Neural cell (in vitro differentiated cells): ENCODE results near the gene IQCF5. TPM values are rescaled to one million over a fixed set of nuclear protein-coding genes. Genes with fewer than 3 reads are reported as not detected.

ENCODE experiments used
- H2AFZ ChIP-seq: fragments of 200-600, 300-800 bp; sonication (generic), shearing (Covaris generic); 2 replicates; pipeline ENCODE4 v1.6.0; 2014; ENCODE audit warnings: low read depth, mild to moderate bottlenecking, antibody characterized with exemption, low read length, moderate library complexity
- H3F3A ChIP-seq: fragments of 200-600 bp; shearing (Covaris generic); 2 replicates; pipeline ENCODE4 v1.6.1; 2016; ENCODE audit warnings: mild to moderate bottlenecking, moderate library complexity, mixed read lengths, antibody characterized with exemption, low read length; ENCODE audit not compliant: insufficient read depth, poor library complexity, severe bottlenecking
- H3K27ac ChIP-seq: fragments of 200-600, 300-800 bp; sonication (generic), shearing (Covaris generic); 2 replicates; pipeline ENCODE4 v1.5.1; 2014; ENCODE audit warnings: mild to moderate bottlenecking, low read length, moderate library complexity
- H3K27me3 ChIP-seq: fragments of 300-800, 200-600 bp; sonication (generic), shearing (Covaris generic); 2 replicates; pipeline ENCODE4 v1.6.0; 2014; ENCODE audit warnings: mild to moderate bottlenecking, low read depth, low read length, moderate library complexity; ENCODE audit not compliant: insufficient read depth
- H3K36me3 ChIP-seq: fragments of 300-800, 200-600 bp; sonication (generic), shearing (Covaris generic); 2 replicates; pipeline ENCODE4 v1.5.1; 2014; ENCODE audit warnings: mild to moderate bottlenecking, antibody characterized with exemption, low read length, moderate library complexity; ENCODE audit not compliant: insufficient read depth
- H3K4me2 ChIP-seq: fragments of 300-800, 200-600 bp; sonication (generic), shearing (Covaris generic); 2 replicates; pipeline ENCODE4 v1.6.0; 2014; ENCODE audit warnings: mild to moderate bottlenecking, low read length
- H3K4me3 ChIP-seq: fragments of 300-800, 200-600 bp; sonication (generic), shearing (Covaris generic); 2 replicates; pipeline ENCODE4 v1.5.1; 2014; ENCODE audit warnings: mild to moderate bottlenecking, low read length, moderate library complexity
- H3K79me2 ChIP-seq: fragments of 200-600 bp; shearing (Covaris generic); replicated peaks from 2 replicates; pipeline ENCODE4 v1.6.0; 2014; ENCODE audit warnings: mild to moderate bottlenecking, low read length, moderate library complexity; ENCODE audit not compliant: insufficient read depth
- H3K9ac ChIP-seq: fragments of 300-800, 200-600 bp; sonication (generic), shearing (Covaris generic); 2 replicates; pipeline ENCODE4 v1.6.1; 2016; ENCODE audit warnings: mild to moderate bottlenecking, low read length, mixed read lengths
- H3K9me2 ChIP-seq: fragments of 200-600 bp; shearing (Covaris generic); 2 replicates; pipeline ENCODE4 v1.6.1; 2016; ENCODE audit warnings: mild to moderate bottlenecking, low read length, mixed read lengths; ENCODE audit not compliant: insufficient read depth
- H3K9me3 ChIP-seq: fragments of 200-600, 300-800 bp; sonication (generic), shearing (Covaris generic); 2 replicates; pipeline ENCODE4 v1.6.1; 2016; ENCODE audit warnings: mild to moderate bottlenecking, mixed run types, low read length, moderate library complexity, mixed read lengths
- H4K20me1 ChIP-seq: fragments of 200-600 bp; shearing (Covaris generic); 2 replicates; pipeline ENCODE4 v1.6.1; 2016; ENCODE audit warnings: mild to moderate bottlenecking, mixed run types; ENCODE audit not compliant: insufficient read depth
- EP300 ChIP-seq: fragments of 450-650 bp; conservative IDR thresholded peaks from 2 replicates; pipeline ENCODE4 v1.6.1; 2014; ENCODE audit warnings: antibody characterized with exemption, mild to moderate bottlenecking, moderate library complexity; ENCODE audit not compliant: poor library complexity, severe bottlenecking
- EZH2 ChIP-seq: fragments of 200-600, 300-800 bp; shearing (Covaris generic), sonication (generic); IDR thresholded peaks from 2 replicates; pipeline ENCODE4 v1.6.1; 2014; ENCODE audit warnings: antibody characterized with exemption, low read length, borderline replicate concordance, mild to moderate bottlenecking; ENCODE audit not compliant: insufficient read depth, poor library complexity, severe bottlenecking
- MXI1 ChIP-seq: fragments of 450-650 bp; conservative IDR thresholded peaks from 2 replicates; pipeline ENCODE4 v1.6.1; 2014; ENCODE audit warnings: antibody characterized with exemption, mild to moderate bottlenecking; ENCODE audit not compliant: poor library complexity, severe bottlenecking
- POLR2AphosphoS5 ChIP-seq: IDR thresholded peaks from 2 replicates; pipeline ENCODE4 v1.6.1; 2012
- RAD21 ChIP-seq: fragments of 450-650 bp; conservative IDR thresholded peaks from 2 replicates; pipeline ENCODE4 v1.6.1; 2014; ENCODE audit warnings: antibody characterized with exemption, mild to moderate bottlenecking, moderate library complexity
- SMC3 ChIP-seq: fragments of 450-650 bp; conservative IDR thresholded peaks from 2 replicates; pipeline ENCODE4 v1.6.1; 2014; ENCODE audit warnings: antibody characterized with exemption, mild to moderate bottlenecking, moderate library complexity; ENCODE audit not compliant: poor library complexity
- TAF1 ChIP-seq: IDR thresholded peaks from 2 replicates; pipeline ENCODE4 v1.6.1; 2012; ENCODE audit warnings: low read depth
- polyA plus RNA-seq: library from polyadenylated mRNA; depleted of rRNA; stranded (reverse); fragments of >200 nt; gene quantifications from 2 replicates; pipeline ENCODE4 v1.2.3, GENCODE V29; 2014
- TF ChIP-seq, protein P1 (sequence below): IDR thresholded peaks from 2 replicates; pipeline ENCODE4 v1.6.1; 2012; ENCODE audit warnings: borderline replicate concordance
- TF ChIP-seq, protein P2 (sequence below): fragments of 450-650 bp; IDR thresholded peaks from 2 replicates; pipeline ENCODE4 v1.5.1; 2014; ENCODE audit warnings: antibody characterized with exemption, mild to moderate bottlenecking, moderate library complexity; ENCODE audit not compliant: poor library complexity, severe bottlenecking

IQCF5 gene
- polyA plus RNA-seq, 1 donor from 2014 or later, result not detected

DNA sequence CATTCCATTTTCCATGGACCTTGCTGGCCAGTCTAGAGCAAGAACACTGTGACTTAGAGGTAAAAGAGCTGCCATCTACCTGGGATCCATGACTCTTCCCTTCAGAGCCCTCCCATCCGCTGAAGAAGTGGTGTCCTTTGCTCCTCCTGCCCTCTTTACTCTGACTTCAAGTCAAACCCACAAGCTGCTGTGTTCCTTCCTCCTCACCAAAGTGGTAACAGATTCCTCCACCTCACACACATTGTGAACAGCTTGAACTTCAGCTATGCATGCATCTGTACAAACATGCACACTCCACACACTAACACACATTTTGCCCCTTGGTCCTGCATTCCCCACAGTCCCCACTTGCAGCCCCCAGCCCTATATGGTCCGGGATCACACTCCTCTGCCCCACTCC is 990 bp downstream of the IQCF5 start:
- TF ChIP-seq TAF1, result no peak
- no peak for TF ChIP-seq EZH2
- TF ChIP-seq, protein P1, sequence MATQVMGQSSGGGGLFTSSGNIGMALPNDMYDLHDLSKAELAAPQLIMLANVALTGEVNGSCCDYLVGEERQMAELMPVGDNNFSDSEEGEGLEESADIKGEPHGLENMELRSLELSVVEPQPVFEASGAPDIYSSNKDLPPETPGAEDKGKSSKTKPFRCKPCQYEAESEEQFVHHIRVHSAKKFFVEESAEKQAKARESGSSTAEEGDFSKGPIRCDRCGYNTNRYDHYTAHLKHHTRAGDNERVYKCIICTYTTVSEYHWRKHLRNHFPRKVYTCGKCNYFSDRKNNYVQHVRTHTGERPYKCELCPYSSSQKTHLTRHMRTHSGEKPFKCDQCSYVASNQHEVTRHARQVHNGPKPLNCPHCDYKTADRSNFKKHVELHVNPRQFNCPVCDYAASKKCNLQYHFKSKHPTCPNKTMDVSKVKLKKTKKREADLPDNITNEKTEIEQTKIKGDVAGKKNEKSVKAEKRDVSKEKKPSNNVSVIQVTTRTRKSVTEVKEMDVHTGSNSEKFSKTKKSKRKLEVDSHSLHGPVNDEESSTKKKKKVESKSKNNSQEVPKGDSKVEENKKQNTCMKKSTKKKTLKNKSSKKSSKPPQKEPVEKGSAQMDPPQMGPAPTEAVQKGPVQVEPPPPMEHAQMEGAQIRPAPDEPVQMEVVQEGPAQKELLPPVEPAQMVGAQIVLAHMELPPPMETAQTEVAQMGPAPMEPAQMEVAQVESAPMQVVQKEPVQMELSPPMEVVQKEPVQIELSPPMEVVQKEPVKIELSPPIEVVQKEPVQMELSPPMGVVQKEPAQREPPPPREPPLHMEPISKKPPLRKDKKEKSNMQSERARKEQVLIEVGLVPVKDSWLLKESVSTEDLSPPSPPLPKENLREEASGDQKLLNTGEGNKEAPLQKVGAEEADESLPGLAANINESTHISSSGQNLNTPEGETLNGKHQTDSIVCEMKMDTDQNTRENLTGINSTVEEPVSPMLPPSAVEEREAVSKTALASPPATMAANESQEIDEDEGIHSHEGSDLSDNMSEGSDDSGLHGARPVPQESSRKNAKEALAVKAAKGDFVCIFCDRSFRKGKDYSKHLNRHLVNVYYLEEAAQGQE, result no peak
- TF ChIP-seq, protein P2, sequence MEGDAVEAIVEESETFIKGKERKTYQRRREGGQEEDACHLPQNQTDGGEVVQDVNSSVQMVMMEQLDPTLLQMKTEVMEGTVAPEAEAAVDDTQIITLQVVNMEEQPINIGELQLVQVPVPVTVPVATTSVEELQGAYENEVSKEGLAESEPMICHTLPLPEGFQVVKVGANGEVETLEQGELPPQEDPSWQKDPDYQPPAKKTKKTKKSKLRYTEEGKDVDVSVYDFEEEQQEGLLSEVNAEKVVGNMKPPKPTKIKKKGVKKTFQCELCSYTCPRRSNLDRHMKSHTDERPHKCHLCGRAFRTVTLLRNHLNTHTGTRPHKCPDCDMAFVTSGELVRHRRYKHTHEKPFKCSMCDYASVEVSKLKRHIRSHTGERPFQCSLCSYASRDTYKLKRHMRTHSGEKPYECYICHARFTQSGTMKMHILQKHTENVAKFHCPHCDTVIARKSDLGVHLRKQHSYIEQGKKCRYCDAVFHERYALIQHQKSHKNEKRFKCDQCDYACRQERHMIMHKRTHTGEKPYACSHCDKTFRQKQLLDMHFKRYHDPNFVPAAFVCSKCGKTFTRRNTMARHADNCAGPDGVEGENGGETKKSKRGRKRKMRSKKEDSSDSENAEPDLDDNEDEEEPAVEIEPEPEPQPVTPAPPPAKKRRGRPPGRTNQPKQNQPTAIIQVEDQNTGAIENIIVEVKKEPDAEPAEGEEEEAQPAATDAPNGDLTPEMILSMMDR, result no peak
- TF ChIP-seq MXI1, result no peak
- no peak for TF ChIP-seq POLR2AphosphoS5
- TF ChIP-seq EP300, result no peak
- no peak for TF ChIP-seq SMC3
- TF ChIP-seq RAD21, result no peak

DNA sequence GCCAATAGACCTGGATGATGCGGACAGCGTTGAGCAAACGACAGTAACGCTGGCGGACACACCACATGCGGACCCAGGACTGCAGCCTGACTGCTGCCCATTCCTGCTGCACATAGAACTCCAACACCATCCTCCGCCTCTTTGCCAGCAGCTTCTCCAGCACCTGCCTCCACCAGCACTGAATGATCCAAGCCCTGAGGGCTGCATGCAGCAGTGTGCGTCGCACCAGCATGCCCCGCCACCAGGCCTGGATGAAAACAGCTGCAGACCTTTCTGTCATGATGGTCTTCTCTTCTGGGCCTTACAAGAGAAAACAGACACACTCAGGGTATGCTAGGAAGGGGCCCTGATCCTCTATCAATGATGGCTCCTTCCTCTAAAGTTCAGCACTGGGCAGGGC is 1.5 kb downstream of the IQCF5 start:
- H2AFZ ChIP-seq, result no peak overlapping the region
- no peak for TF ChIP-seq EP300
- TF ChIP-seq, protein P2, result no peak
- H3K27me3 ChIP-seq, result no peaks in the 10 kb centered on the region
- no peak overlapping the region for H3K9ac ChIP-seq
- H3K4me2 ChIP-seq, result no peak overlapping the region
- no peaks in the 10 kb centered on the region for H3F3A ChIP-seq
- H3K79me2 ChIP-seq, result no peaks in the 10 kb centered on the region
- no peaks in the 10 kb centered on the region for H3K9me2 ChIP-seq
- H3K9me3 ChIP-seq, result no peaks in the 10 kb centered on the region
- H3K27ac ChIP-seq, result no peak overlapping the region
- no peak overlapping the region for H3K4me3 ChIP-seq
- no peaks in the 10 kb centered on the region for H4K20me1 ChIP-seq
- H3K36me3 ChIP-seq, result no peaks in the 10 kb centered on the region

More for the DNA sequence above, 990 bp downstream of the IQCF5 start:
- Histone ChIP-seq H3K27me3 (no peaks in the 10 kb centered on the region), H3F3A (no peaks in the 10 kb centered on the region), H3K27ac (no peak overlapping the region), H3K79me2 (no peaks in the 10 kb centered on the region), H3K4me3 (no peak overlapping the region), H3K9ac (no peak overlapping the region), H3K4me2 (no peak overlapping the region), H3K9me3 (no peaks in the 10 kb centered on the region), H3K9me2 (no peaks in the 10 kb centered on the region), H3K36me3 (no peaks in the 10 kb centered on the region), H2AFZ (no peak overlapping the region), H4K20me1 (no peaks in the 10 kb centered on the region)
